ENCODE results near the gene LECT2.

- TF ChIP-seq EZH2 (IDR thresholded peaks at IDR 0.05), result no peak
- TF ChIP-seq POLR2AphosphoS5 (IDR thresholded peaks at IDR 0.05; ENCODE audit: borderline replicate concordance, low read depth, low read length), result no peak
- TF ChIP-seq FOXP2 (optimal IDR thresholded peaks at IDR 0.05; ENCODE audit: control extremely low read depth, extremely low read length, insufficient read depth), result no peak
Measured at GRCh38 chr5:135985951-135986350, 31.2 kb upstream of the LECT2 start.
